H1 (cell line): ENCODE data around the gene ACBD4. TPM values are rescaled to one million over a fixed set of nuclear protein-coding genes. Genes with fewer than 3 reads are reported as not detected.
A peak's percentile ranks its signal among the peaks of the same experiment; 100 is the strongest.

Experiments used
- CTCF ChIA-PET: fragments of 300-600 bp; sonication (Branson Sonifier 250); formaldehyde crosslinking; loops from one replicate; lab custom pipeline; 2021; ENCODE audit not compliant: partially characterized antibody; lab: Charles Lee
- POLR2A ChIA-PET: fragments of 300-600 bp; sonication (Branson Sonifier 250); formaldehyde crosslinking; loops from one replicate; lab custom pipeline; 2021; ENCODE audit warnings: inconsistent platforms; ENCODE audit not compliant: partially characterized antibody; lab: Charles Lee
- DNase-seq, 2 experiments: peaks; one replicate each; pipeline versions ENCODE4 v3.0.0 to v3.0.0-alpha.2; 2010 to 2022; ENCODE audit warnings: low spot score in 2 of 2, low read depth in 1 of 2, mixed read lengths in 1 of 2
- FAIRE-seq: peaks from 2 replicates; lab custom pipeline; 2011; peaks lifted over from hg19 to GRCh38; lab: Jason Lieb, UNC
- H2AFZ ChIP-seq: 2 replicates; pipeline ENCODE4 v1.8.1; 2012; ENCODE audit warnings: low read length, inconsistent platforms
- H2AK5ac ChIP-seq: 2 replicates; pipeline ENCODE4 v1.6.1; 2013; ENCODE audit warnings: low read depth, low read length
- H2BK120ac ChIP-seq: replicated peaks from 2 replicates; pipeline ENCODE3; 2013; ENCODE audit warnings: low read depth, low read length, inconsistent platforms
- H2BK12ac ChIP-seq: 2 replicates; pipeline ENCODE4 v1.6.1; 2013; ENCODE audit warnings: low read depth, low read length
- H2BK15ac ChIP-seq: 2 replicates; pipeline ENCODE4 v1.6.1; 2013; ENCODE audit warnings: low read length
- H2BK20ac ChIP-seq: 2 replicates; pipeline ENCODE4 v1.6.1; 2013; ENCODE audit warnings: low read length
- H2BK5ac ChIP-seq: 2 replicates; pipeline ENCODE4 v1.6.1; 2013; ENCODE audit warnings: low read depth, low read length
- H3K14ac ChIP-seq: 2 replicates; pipeline ENCODE4 v1.6.1; 2013; ENCODE audit warnings: inconsistent platforms; ENCODE audit not compliant: insufficient read length
- H3K18ac ChIP-seq: 2 replicates; pipeline ENCODE4 v1.6.1; 2013; ENCODE audit warnings: low read length; ENCODE audit errors: extremely low read depth
- H3K23ac ChIP-seq: 2 replicates; pipeline ENCODE4 v1.6.1; 2013; ENCODE audit warnings: inconsistent platforms; ENCODE audit not compliant: insufficient read length
- H3K23me2 ChIP-seq: 2 replicates; pipeline ENCODE4 v1.6.1; 2013; ENCODE audit warnings: low read depth, low read length
- H3K27ac ChIP-seq: 2 replicates; pipeline ENCODE4 v1.6.1; 2011; ENCODE audit warnings: low read depth, low read length, inconsistent platforms
- H3K27me3 ChIP-seq, 4 experiments: replicated peaks in 1 of 4; 1 replicate in 1 of 4; 2 replicates in 3 of 4; pipeline versions ENCODE4 v1.6.1 to v1.8.1; 2011 to 2013; ENCODE audit warnings: low read length in 3 of 4, mild to moderate bottlenecking in 3 of 4, inconsistent platforms in 2 of 4, mixed read lengths in 2 of 4, moderate library complexity in 1 of 4; ENCODE audit not compliant: control insufficient read depth in 3 of 4, insufficient read depth in 3 of 4; ENCODE audit errors: extremely low read depth in 1 of 4
- H3K36me3 ChIP-seq, 4 experiments: 2 replicates each; pipeline versions ENCODE4 v1.6.1 to v1.8.1; 2011 to 2013; ENCODE audit warnings: mild to moderate bottlenecking in 4 of 4, low read length in 3 of 4, moderate library complexity in 2 of 4, control low read depth in 1 of 4, inconsistent platforms in 1 of 4; ENCODE audit not compliant: insufficient read depth in 4 of 4, control insufficient read depth in 2 of 4
- H3K4ac ChIP-seq: replicated peaks from 2 replicates; pipeline ENCODE3; 2013; ENCODE audit warnings: low read length, low read depth, mixed read lengths, inconsistent platforms; ENCODE audit not compliant: insufficient read length
- H3K4me1 ChIP-seq, 4 experiments: replicated peaks in 1 of 4; 1 replicate in 1 of 4; 2 replicates in 3 of 4; pipeline versions ENCODE4 v1.6.1 to v1.8.1; 2011 to 2013; ENCODE audit warnings: low read length in 3 of 4, inconsistent platforms in 2 of 4, mixed read lengths in 1 of 4; ENCODE audit not compliant: insufficient read depth in 4 of 4, control insufficient read depth in 3 of 4
- H3K4me2 ChIP-seq, 2 experiments: 2 replicates each; pipeline versions ENCODE4 v1.6.1 to v1.8.1; 2011 to 2013; ENCODE audit warnings: low read depth in 2 of 2, low read length in 2 of 2, control low read depth in 1 of 2, inconsistent platforms in 1 of 2, mild to moderate bottlenecking in 1 of 2; ENCODE audit not compliant: insufficient read depth in 1 of 2
- H3K4me3 ChIP-seq, 4 experiments: fragments of 200-600, 300-600 bp in 1 of 4; sonication (generic), shearing (Covaris generic), sonication (Bioruptor Twin) in 1 of 4; 2 replicates each; pipeline versions ENCODE4 v1.5.1 to v1.8.1; 2011 to 2016; ENCODE audit warnings: low read length in 4 of 4, low read depth in 3 of 4, control low read depth in 2 of 4, inconsistent platforms in 2 of 4, mild to moderate bottlenecking in 2 of 4, mixed read lengths in 1 of 4, moderate library complexity in 1 of 4; ENCODE audit not compliant: insufficient read depth in 2 of 4; ENCODE audit errors: extremely low read depth in 1 of 4
- H3K56ac ChIP-seq: replicated peaks from 2 replicates; pipeline ENCODE3; 2013; ENCODE audit warnings: low read depth, mild to moderate bottlenecking, mixed read lengths, low read length, inconsistent platforms; ENCODE audit not compliant: insufficient read length
- H3K79me1 ChIP-seq: 2 replicates; pipeline ENCODE4 v1.6.1; 2013; ENCODE audit warnings: low read depth, low read length, control low read depth
- H3K79me2 ChIP-seq, 2 experiments: 2 replicates each; pipeline versions ENCODE4 v1.6.1 to v1.8.1; 2012 to 2013; ENCODE audit warnings: low read length in 2 of 2, mild to moderate bottlenecking in 2 of 2, inconsistent platforms in 1 of 2; ENCODE audit not compliant: insufficient read depth in 2 of 2, control insufficient read depth in 1 of 2
- H3K9ac ChIP-seq, 4 experiments: replicated peaks in 1 of 4; 1 replicate in 1 of 4; 2 replicates in 3 of 4; pipeline versions ENCODE4 v1.6.1 to v1.8.1; 2011 to 2013; ENCODE audit warnings: low read depth in 3 of 4, low read length in 3 of 4, control low read depth in 2 of 4, mild to moderate bottlenecking in 2 of 4, moderate library complexity in 2 of 4, inconsistent platforms in 1 of 4; ENCODE audit errors: extremely low read depth in 1 of 4
- H3K9me3 ChIP-seq, 2 experiments: 2 replicates each; pipeline versions ENCODE4 v1.6.1 to v1.8.1; 2012 to 2013; ENCODE audit warnings: mild to moderate bottlenecking in 2 of 2, moderate library complexity in 2 of 2, control low read depth in 1 of 2, inconsistent platforms in 1 of 2, low read depth in 1 of 2, low read length in 1 of 2, mixed read lengths in 1 of 2; ENCODE audit not compliant: insufficient read depth in 2 of 2
- H4K20me1 ChIP-seq, 2 experiments: replicated peaks in 1 of 2; 2 replicates each; pipeline versions ENCODE3 to v1.8.1; 2011 to 2013; ENCODE audit warnings: inconsistent platforms in 2 of 2, low read length in 2 of 2, mild to moderate bottlenecking in 1 of 2; ENCODE audit not compliant: insufficient read depth in 2 of 2, control insufficient read depth in 1 of 2
- H4K5ac ChIP-seq: 2 replicates; pipeline ENCODE4 v1.6.1; 2013; ENCODE audit warnings: low read length, low read depth, mixed read lengths, inconsistent platforms; ENCODE audit not compliant: insufficient read length
- H4K8ac ChIP-seq: 2 replicates; pipeline ENCODE4 v1.8.0; 2013; ENCODE audit warnings: mild to moderate bottlenecking, moderate library complexity, low read length, inconsistent platforms; ENCODE audit not compliant: insufficient read depth; ENCODE audit errors: extremely low read depth
- H4K91ac ChIP-seq: replicated peaks from 2 replicates; pipeline ENCODE3; 2013; ENCODE audit warnings: low read length, mixed read lengths, inconsistent platforms; ENCODE audit not compliant: insufficient read length
- EP300 ChIP-seq, 2 experiments: IDR thresholded peaks; 1 replicate in 1 of 2; 2 replicates in 1 of 2; pipeline ENCODE4 v1.6.1; 2011 to 2012; ENCODE audit warnings: low read depth in 2 of 2, low read length in 2 of 2, mild to moderate bottlenecking in 2 of 2, borderline replicate concordance in 1 of 2, inconsistent platforms in 1 of 2, moderate library complexity in 1 of 2
- POLR2AphosphoS5 ChIP-seq: IDR thresholded peaks from 2 replicates; pipeline ENCODE4 v1.6.1; 2011; ENCODE audit warnings: low read depth, low read length
- WGBS, 2 experiments: shearing (Covaris generic) in 1 of 2; methylation state at CpG; one replicate each; pipeline versions ENCODE4 v1.1.6 to v1.1.7; 2013 to 2015; ENCODE audit warnings: low lambda C conversion rate in 2 of 2, mixed read lengths in 2 of 2, inconsistent platforms in 1 of 2, low coverage in 1 of 2, missing lambda C conversion rate in 1 of 2; ENCODE audit not compliant: insufficient replicate concordance in 2 of 2, insufficient coverage in 1 of 2, insufficient read length in 1 of 2; ENCODE audit errors: extremely low coverage in 1 of 2, missing lambda C conversion rate in 1 of 2; 5-methylcytosine and 5-hydroxymethylcytosine counted together
- polyA plus RNA-seq, 7 experiments: library from polyadenylated mRNA; depleted of rRNA in 3 of 7; stranded (reverse) in 5 of 7; unstranded in 2 of 7; fragments of >200 nt in 5 of 7; fragments of 200-250 nt in 2 of 7; gene quantifications; 1 replicate in 5 of 7; 2 replicates in 1 of 7; 4 replicates in 1 of 7; pipeline versions ENCODE4 v1.2.1 to v1.2.3, GENCODE V29; 2011 to 2013; ENCODE audit warnings: missing spikeins in 2 of 7, mixed read lengths in 2 of 7
- total RNA-seq: library from RNA; stranded (reverse); fragmentation: NEBNext Ultra II Directional; extraction: Animal tissue kit (Norgen Biotek cat#: 25700); gene quantifications from 2 replicates; pipeline ENCODE4 v1.2.1, GENCODE V29; 2021

Gene ACBD4
- total and polyA plus RNA-seq, 2 of the 8 experiments (the other 6 are each of a cell fraction or from before 2014, with no cell fraction given), result 7.3 to 10.7 TPM

DNA sequence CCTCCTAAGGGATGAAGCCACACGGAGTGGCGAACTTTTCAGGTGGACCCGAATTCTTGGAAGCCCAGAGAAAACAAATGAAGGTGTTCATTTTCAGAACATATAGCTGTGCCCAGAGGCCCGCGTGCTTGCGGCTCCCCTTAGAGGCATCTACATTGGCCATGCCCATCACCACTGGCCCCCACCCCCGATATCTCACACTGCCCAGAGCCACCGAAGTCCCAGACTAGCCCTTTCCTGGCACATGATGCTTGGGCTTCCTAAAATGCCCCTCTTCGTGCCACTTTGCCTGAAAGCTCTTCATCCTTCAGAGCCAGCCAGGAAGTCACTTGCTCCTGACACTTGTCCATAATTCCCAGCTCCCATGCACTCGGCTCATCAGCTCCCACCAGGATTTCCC, 10.7 kb downstream of the ACBD4 start:
- DNase-seq, result no peak
- Histone ChIP-seq H4K91ac (peak overlapping the region; percentile 32), H3K14ac (no peak overlapping the region), H2BK20ac (no peak overlapping the region), H3K4ac (no peak overlapping the region), H3K9me3 (no peaks in the 10 kb centered on the region), H3K4me3 (0 out of 8 replicates have a peak overlapping the region, but pooled peaks of 1 of the 4 experiments have one; percentile 93), H4K5ac (no peak overlapping the region), H3K9ac (no peak overlapping the region), H2BK5ac (no peak overlapping the region; the same call in 1 of the 2 replicates), H3K79me1 (peaks cover 3% of the 10 kb centered on the region; the same call in 1 of the 2 replicates), H3K56ac (no peak overlapping the region), H3K18ac (no peak overlapping the region), H3K4me1 (peaks cover 3 to 23% (median 19%) of the 10 kb centered on the region in 4 experiments), H3K23ac (no peak overlapping the region), H2AK5ac (peak overlapping the region; percentile 69; the same call in 1 of the 2 replicates), H4K20me1 (peaks cover 0 to 6% of the 10 kb centered on the region in 2 experiments), H3K36me3 (no peaks in the 10 kb centered on the region), H3K27me3 (no peaks in the 10 kb centered on the region), H3K27ac (no peak overlapping the region), H4K8ac (no peak overlapping the region), H2AFZ (no peak overlapping the region), H3K79me2 (peaks cover 0 to 18% of the 10 kb centered on the region in 2 experiments; a peak in 2 of 4 replicates), H2BK15ac (peak overlapping the region; percentile 72; the same call in 1 of the 2 replicates), H2BK12ac (peak overlapping the region; percentile 60; the same call in 1 of the 2 replicates), H2BK120ac (no peak overlapping the region), H3K23me2 (peaks cover 22% of the 10 kb centered on the region), H3K4me2 (peak overlapping the region; percentile 68 to 70; a peak in 1 of 4 replicates)
- FAIRE-seq, result no peak
- peak; percentile 19; the same call in 1 of the 2 replicates for TF ChIP-seq POLR2AphosphoS5
- TF ChIP-seq EP300 (IDR thresholded peaks at IDR 0.05; ENCODE audit: borderline replicate concordance in 1 of 2, low read depth in 2 of 2, low read length in 2 of 2), result no peak
- 87% methylated on average over 10 of the region's 10 CpGs; no CpG with 5 or more reads in 1 of the 2 experiments for whole genome bisulfite sequencing, 2 experiments
- POLR2A ChIA-PET, result interaction anchor here (0.9 to 20.3 kb wide), 4 partner anchors 14 to 255 kb away, joined by 3 to 1076 read pairs (median 192); partner anchors contain the start of genes ACBD4, HEXIM2 and PLCD3
- CTCF ChIA-PET, result interaction anchor here (0.5 to 9.4 kb wide), 5 partner anchors 9 to 52 kb away, joined by 3 to 187 read pairs (median 3); partner anchors contain the start of genes ACBD4 and HEXIM2
